ENCODE results near the gene PLAU.
"Not testable (repeated sequence)": the region's sequence is repeated elsewhere in the genome, so short reads cannot be mapped to it uniquely, and the experiment has no call there.

PLAU gene

GRCh38 chr10:73915206-73915851, 4.4 kb downstream of the PLAU start:
- Histone ChIP-seq H3K4me2 (ENCODE audit: low read depth, low read length) (no peak overlapping the region), H3K4me3 (ENCODE audit: low read length) (no peak overlapping the region), H3K27me3 (replicated peaks; ENCODE audit: insufficient read depth, low read length) (peaks cover 37% of the 10 kb centered on the region), H3K9me2 (replicated peaks; ENCODE audit: insufficient read depth, low read length) (no peaks in the 10 kb centered on the region), H3K9ac (ENCODE audit: low read length) (no peak overlapping the region), H3F3A (ENCODE audit: insufficient read depth, low read length) (no peaks in the 10 kb centered on the region), H2AFZ (ENCODE audit: low read length) (no peak overlapping the region), H3K4me1 (ENCODE audit: low read length) (peaks cover 15% of the 10 kb centered on the region), H3K27ac (ENCODE audit: low read length) (no peak overlapping the region), H3K36me3 (replicated peaks; ENCODE audit: insufficient read depth, low read length) (no peaks in the 10 kb centered on the region), H4K20me1 (ENCODE audit: insufficient read depth, low read length) (no peaks in the 10 kb centered on the region), H3K79me2 (ENCODE audit: low read length) (no peaks in the 10 kb centered on the region), H3K9me3 (replicated peaks; ENCODE audit: insufficient read depth, low read length) (no peaks in the 10 kb centered on the region)
- no peak for DNase-seq
- TF ChIP-seq EZH2phosphoT487 (IDR thresholded peaks at IDR 0.05; ENCODE audit: low read length) = no peak
- no peak for TF ChIP-seq CTCF (IDR thresholded peaks at IDR 0.05; ENCODE audit: low read length)
- no peak for TF ChIP-seq EZH2 (optimal IDR thresholded peaks at IDR 0.05; ENCODE audit: low read depth, low read length)

GRCh38 chr10:73916761-73917470, 6.0 kb downstream of the PLAU start:
- H3F3A ChIP-seq (ENCODE audit: insufficient read depth, low read length) = peaks cover under 1% of the 10 kb centered on the region; the same call in 1 of the 2 replicates
- peak overlapping the region; percentile 33; the same call in 1 of the 2 replicates for H3K4me2 ChIP-seq (ENCODE audit: low read depth, low read length)
- TF ChIP-seq EZH2phosphoT487 (IDR thresholded peaks at IDR 0.05; ENCODE audit: low read length) (no peak), EZH2 (optimal IDR thresholded peaks at IDR 0.05; ENCODE audit: low read depth, low read length) (no peak), CTCF (IDR thresholded peaks at IDR 0.05; ENCODE audit: low read length) (no peak)
- no peak overlapping the region for H3K27ac ChIP-seq (ENCODE audit: low read length)
- no peaks in the 10 kb centered on the region for H3K9me3 ChIP-seq (replicated peaks; ENCODE audit: insufficient read depth, low read length)
- peaks cover 22% of the 10 kb centered on the region for H3K27me3 ChIP-seq (replicated peaks; ENCODE audit: insufficient read depth, low read length)
- no peak overlapping the region for H3K9ac ChIP-seq (ENCODE audit: low read length)
- H3K36me3 ChIP-seq (replicated peaks; ENCODE audit: insufficient read depth, low read length) = no peaks in the 10 kb centered on the region
- no peaks in the 10 kb centered on the region for H3K79me2 ChIP-seq (ENCODE audit: low read length)
- peak; percentile 50 for DNase-seq
- 0 out of 2 replicates have a peak overlapping the region, but pooled peaks have one; percentile 29 for H2AFZ ChIP-seq (ENCODE audit: low read length)
- H3K4me1 ChIP-seq (ENCODE audit: low read length) = peaks cover 19% of the 10 kb centered on the region
- no peaks in the 10 kb centered on the region for H4K20me1 ChIP-seq (ENCODE audit: insufficient read depth, low read length)
- no peak overlapping the region for H3K4me3 ChIP-seq (ENCODE audit: low read length)
- H3K9me2 ChIP-seq (replicated peaks; ENCODE audit: insufficient read depth, low read length) = no peaks in the 10 kb centered on the region

GRCh38 chr10:73917566-73918305, 6.8 kb downstream of the PLAU start:
- Histone ChIP-seq H3K9ac (ENCODE audit: low read length) (no peak overlapping the region), H4K20me1 (ENCODE audit: insufficient read depth, low read length) (no peaks in the 10 kb centered on the region), H3F3A (ENCODE audit: insufficient read depth, low read length) (peaks cover 9% of the 10 kb centered on the region), H3K4me1 (ENCODE audit: low read length) (peaks cover 27% of the 10 kb centered on the region), H3K9me2 (replicated peaks; ENCODE audit: insufficient read depth, low read length) (no peaks in the 10 kb centered on the region), H3K4me2 (ENCODE audit: low read depth, low read length) (no peak overlapping the region), H3K4me3 (ENCODE audit: low read length) (no peak overlapping the region), H3K79me2 (ENCODE audit: low read length) (no peaks in the 10 kb centered on the region), H2AFZ (ENCODE audit: low read length) (no peak overlapping the region), H3K9me3 (replicated peaks; ENCODE audit: insufficient read depth, low read length) (no peaks in the 10 kb centered on the region), H3K27me3 (replicated peaks; ENCODE audit: insufficient read depth, low read length) (peaks cover 17% of the 10 kb centered on the region; the same call in 1 of the 2 replicates), H3K36me3 (replicated peaks; ENCODE audit: insufficient read depth, low read length) (no peaks in the 10 kb centered on the region), H3K27ac (ENCODE audit: low read length) (no peak overlapping the region)
- TF ChIP-seq EZH2phosphoT487 (IDR thresholded peaks at IDR 0.05; ENCODE audit: low read length) (no peak), EZH2 (optimal IDR thresholded peaks at IDR 0.05; ENCODE audit: low read depth, low read length) (no peak), CTCF (IDR thresholded peaks at IDR 0.05; ENCODE audit: low read length) (no peak)
- no peak for DNase-seq

- H3K9me2 ChIP-seq (replicated peaks; ENCODE audit: insufficient read depth, low read length); H3K27ac ChIP-seq (ENCODE audit: low read length); H3K27me3 ChIP-seq (replicated peaks; ENCODE audit: insufficient read depth, low read length); H3K4me3 ChIP-seq (ENCODE audit: low read length); H4K20me1 ChIP-seq (ENCODE audit: insufficient read depth, low read length); H3K79me2 ChIP-seq (ENCODE audit: low read length); H3K36me3 ChIP-seq (replicated peaks; ENCODE audit: insufficient read depth, low read length); H3K9me3 ChIP-seq (replicated peaks; ENCODE audit: insufficient read depth, low read length); H2AFZ ChIP-seq (ENCODE audit: low read length); H3K9ac ChIP-seq (ENCODE audit: low read length); DNase-seq; H3K4me2 ChIP-seq (ENCODE audit: low read depth, low read length): not testable (repeated sequence)
- peaks cover 11% of the 10 kb centered on the region for H3F3A ChIP-seq (ENCODE audit: insufficient read depth, low read length)
- peaks cover 30% of the 10 kb centered on the region for H3K4me1 ChIP-seq (ENCODE audit: low read length)
These were observed 8.5 kb downstream of the PLAU start for GRCh38 chr10:73919481-73919880.

All from MM.1S (cell line).